Measurements from ENCODE around the gene SNPH.

The SNPH gene

GRCh38 chr20:1273366-1273765 is 7.3 kb downstream of the SNPH start:
- TF ChIP-seq ZNF274 (IDR thresholded peaks at IDR 0.05; ENCODE audit: low read depth, low read length): no peak
- no peak for TF ChIP-seq YY1 (IDR thresholded peaks at IDR 0.05; ENCODE audit: insufficient read depth, insufficient read length)
- TF ChIP-seq SUZ12 (IDR thresholded peaks at IDR 0.05; ENCODE audit: extremely low read depth, insufficient read depth, insufficient read length): no peak

GRCh38 chr20:1274485-1275311 is 8.6 kb downstream of the SNPH start:
- no peaks in the 10 kb centered on the region for H3K27me3 ChIP-seq (ENCODE audit: insufficient read depth, insufficient read length)
- H3K4me1 ChIP-seq (ENCODE audit: insufficient read depth, insufficient read length): no peaks in the 10 kb centered on the region
- no peak overlapping the region for H3K4me3 ChIP-seq (ENCODE audit: insufficient read length, low read depth)
- H3K9me3 ChIP-seq (ENCODE audit: insufficient read depth, low read length): no peaks in the 10 kb centered on the region
- peaks cover 4% of the 10 kb centered on the region for H3K36me3 ChIP-seq (ENCODE audit: insufficient read depth, insufficient read length, low read length)
- H3K9ac ChIP-seq (ENCODE audit: insufficient read length, low read depth): no peak overlapping the region
- no peak for TF ChIP-seq YY1 (IDR thresholded peaks at IDR 0.05; ENCODE audit: insufficient read depth, insufficient read length)
- no peak for TF ChIP-seq ZNF274 (IDR thresholded peaks at IDR 0.05; ENCODE audit: low read depth, low read length)
- no peak for TF ChIP-seq SUZ12 (IDR thresholded peaks at IDR 0.05; ENCODE audit: extremely low read depth, insufficient read depth, insufficient read length)
- no peak for DNase-seq (ENCODE audit: low read depth, low spot score)

More at GRCh38 chr20:1273366-1273765, 7.3 kb downstream of the SNPH start:
- H3K9ac ChIP-seq (ENCODE audit: insufficient read length, low read depth): no peak overlapping the region
- H3K4me1 ChIP-seq (ENCODE audit: insufficient read depth, insufficient read length): no peaks in the 10 kb centered on the region
- no peak overlapping the region for H3K4me3 ChIP-seq (ENCODE audit: insufficient read length, low read depth)
- H3K36me3 ChIP-seq (ENCODE audit: insufficient read depth, insufficient read length, low read length): peaks cover 6% of the 10 kb centered on the region
- no peaks in the 10 kb centered on the region for H3K9me3 ChIP-seq (ENCODE audit: insufficient read depth, low read length)
- no peak for DNase-seq (ENCODE audit: low read depth, low spot score)
- H3K27me3 ChIP-seq (ENCODE audit: insufficient read depth, insufficient read length): no peaks in the 10 kb centered on the region

- TF ChIP-seq YY1 (IDR thresholded peaks at IDR 0.05; ENCODE audit: insufficient read depth, insufficient read length) (no peak), ZNF274 (IDR thresholded peaks at IDR 0.05; ENCODE audit: low read depth, low read length) (no peak), SUZ12 (IDR thresholded peaks at IDR 0.05; ENCODE audit: extremely low read depth, insufficient read depth, insufficient read length) (no peak)
- DNase-seq (ENCODE audit: low read depth, low spot score): no peak
- no peaks in the 10 kb centered on the region for H3K4me1 ChIP-seq (ENCODE audit: insufficient read depth, insufficient read length)
- H3K27me3 ChIP-seq (ENCODE audit: insufficient read depth, insufficient read length): no peaks in the 10 kb centered on the region
- peaks cover 2% of the 10 kb centered on the region for H3K36me3 ChIP-seq (ENCODE audit: insufficient read depth, insufficient read length, low read length)
- H3K9ac ChIP-seq (ENCODE audit: insufficient read length, low read depth): no peak overlapping the region
- H3K4me3 ChIP-seq (ENCODE audit: insufficient read length, low read depth): no peak overlapping the region
- no peaks in the 10 kb centered on the region for H3K9me3 ChIP-seq (ENCODE audit: insufficient read depth, low read length)
These were observed 9.8 kb downstream of the SNPH start for GRCh38 chr20:1275919-1276318.

- Histone ChIP-seq H3K27me3 (ENCODE audit: insufficient read depth, insufficient read length) (no peaks in the 10 kb centered on the region), H3K4me1 (ENCODE audit: insufficient read depth, insufficient read length) (no peaks in the 10 kb centered on the region), H3K4me3 (ENCODE audit: insufficient read length, low read depth) (no peak overlapping the region), H3K9me3 (ENCODE audit: insufficient read depth, low read length) (no peaks in the 10 kb centered on the region), H3K9ac (ENCODE audit: insufficient read length, low read depth) (no peak overlapping the region), H3K36me3 (ENCODE audit: insufficient read depth, insufficient read length, low read length) (no peaks in the 10 kb centered on the region)
- TF ChIP-seq SUZ12 (IDR thresholded peaks at IDR 0.05; ENCODE audit: extremely low read depth, insufficient read depth, insufficient read length) (no peak), YY1 (IDR thresholded peaks at IDR 0.05; ENCODE audit: insufficient read depth, insufficient read length) (no peak), ZNF274 (IDR thresholded peaks at IDR 0.05; ENCODE audit: low read depth, low read length) (no peak)
- DNase-seq (ENCODE audit: low read depth, low spot score): no peak
These were observed 11.6 kb downstream of the SNPH start for GRCh38 chr20:1277529-1278322.

- H3K36me3 ChIP-seq (ENCODE audit: insufficient read depth, insufficient read length, low read length): no peaks in the 10 kb centered on the region
- peaks cover 2% of the 10 kb centered on the region for H3K4me1 ChIP-seq (ENCODE audit: insufficient read depth, insufficient read length)
- no peak overlapping the region for H3K9ac ChIP-seq (ENCODE audit: insufficient read length, low read depth)
- no peaks in the 10 kb centered on the region for H3K9me3 ChIP-seq (ENCODE audit: insufficient read depth, low read length)
- no peak for DNase-seq (ENCODE audit: low read depth, low spot score)
- no peak for TF ChIP-seq SUZ12 (IDR thresholded peaks at IDR 0.05; ENCODE audit: extremely low read depth, insufficient read depth, insufficient read length)
- TF ChIP-seq ZNF274 (IDR thresholded peaks at IDR 0.05; ENCODE audit: low read depth, low read length): no peak
- no peak for TF ChIP-seq YY1 (IDR thresholded peaks at IDR 0.05; ENCODE audit: insufficient read depth, insufficient read length)
- no peak overlapping the region for H3K4me3 ChIP-seq (ENCODE audit: insufficient read length, low read depth)
- H3K27me3 ChIP-seq (ENCODE audit: insufficient read depth, insufficient read length): no peaks in the 10 kb centered on the region
These were observed 12.9 kb downstream of the SNPH start for GRCh38 chr20:1278993-1279392.

- Histone ChIP-seq H3K9ac (ENCODE audit: insufficient read length, low read depth) (no peak overlapping the region), H3K27me3 (ENCODE audit: insufficient read depth, insufficient read length) (no peaks in the 10 kb centered on the region), H3K36me3 (ENCODE audit: insufficient read depth, insufficient read length, low read length) (no peaks in the 10 kb centered on the region), H3K9me3 (ENCODE audit: insufficient read depth, low read length) (no peaks in the 10 kb centered on the region), H3K4me3 (ENCODE audit: insufficient read length, low read depth) (no peak overlapping the region), H3K4me1 (ENCODE audit: insufficient read depth, insufficient read length) (peaks cover 2% of the 10 kb centered on the region)
- no peak for TF ChIP-seq SUZ12 (IDR thresholded peaks at IDR 0.05; ENCODE audit: extremely low read depth, insufficient read depth, insufficient read length)
- DNase-seq (ENCODE audit: low read depth, low spot score): no peak
These were observed 14.4 kb downstream of the SNPH start for GRCh38 chr20:1280195-1281102.
